HL-60 (cell line): ENCODE data around the gene STK24.

ENCODE experiments used
- DNase-seq, 2 experiments: peaks; one replicate each; pipeline ENCODE4 v3.0.0-alpha.2; 2010 to 2020; ENCODE audit warnings: low read depth in 1 of 2, low spot score in 1 of 2
- H3K27ac ChIP-seq: fragments of 250-450 bp; sonication (Bioruptor Pico); replicated peaks from 2 replicates; pipeline ENCODE4 v1.5.1; 2020; ENCODE audit warnings: mild to moderate bottlenecking, moderate library complexity
- H3K27me3 ChIP-seq: fragments of 250-450 bp; sonication (Bioruptor Pico); 2 replicates; pipeline ENCODE4 v1.5.1; 2021; ENCODE audit warnings: mild to moderate bottlenecking, moderate library complexity; ENCODE audit not compliant: insufficient read depth, poor library complexity, severe bottlenecking
- H3K4me3 ChIP-seq: replicated peaks from 2 replicates; pipeline ENCODE4 v1.5.1; 2011; ENCODE audit warnings: mild to moderate bottlenecking, control low read depth, low read length; ENCODE audit not compliant: insufficient read depth
- CTCF ChIP-seq: IDR thresholded peaks from one replicate; pipeline ENCODE4 v1.5.1; 2011; ENCODE audit warnings: low read length, control low read depth, inconsistent platforms; ENCODE audit not compliant: insufficient read depth
- GABPA ChIP-seq: IDR thresholded peaks from 2 replicates; pipeline ENCODE4 v1.6.1; 2012; ENCODE audit warnings: low read depth
- POLR2AphosphoS5 ChIP-seq: IDR thresholded peaks from 2 replicates; pipeline ENCODE4 v1.6.1; 2012; ENCODE audit warnings: low read depth
- REST ChIP-seq: IDR thresholded peaks from 2 replicates; pipeline ENCODE4 v1.6.1; 2012; ENCODE audit warnings: low read depth; ENCODE audit not compliant: insufficient replicate concordance
- SPI1 ChIP-seq: IDR thresholded peaks from 2 replicates; pipeline ENCODE4 v1.6.1; 2012; ENCODE audit warnings: low read depth, mild to moderate bottlenecking, borderline replicate concordance

STK24 gene

GRCh38 chr13:98398581-98398980 lies 178.3 kb downstream of the STK24 start:
- TF ChIP-seq CTCF (no peak), SPI1 (no peak), REST (no peak), GABPA (no peak), POLR2AphosphoS5 (no peak)
- Histone ChIP-seq H3K4me3 (no peak overlapping the region), H3K27ac (no peak overlapping the region), H3K27me3 (peaks cover 3% of the 10 kb centered on the region)
- DNase-seq: no peak

GRCh38 chr13:98397861-98398260 lies 179.0 kb downstream of the STK24 start:
- peaks cover 3% of the 10 kb centered on the region for H3K27me3 ChIP-seq
- no peak for TF ChIP-seq POLR2AphosphoS5
- TF ChIP-seq GABPA: no peak
- no peak for TF ChIP-seq SPI1
- no peak overlapping the region for H3K27ac ChIP-seq
- DNase-seq: no peak
- H3K4me3 ChIP-seq: no peak overlapping the region

- H3K4me3 ChIP-seq: no peak overlapping the region
- H3K27me3 ChIP-seq: peaks cover 3% of the 10 kb centered on the region
- no peak for DNase-seq
- TF ChIP-seq SPI1 (no peak), CTCF (no peak), POLR2AphosphoS5 (no peak), REST (no peak), GABPA (no peak)
- H3K27ac ChIP-seq: no peak overlapping the region
Measured at GRCh38 chr13:98397221-98397620, 179.7 kb downstream of the STK24 start.

- no peak for TF ChIP-seq GABPA
- no peak for TF ChIP-seq POLR2AphosphoS5
- no peak for TF ChIP-seq REST
- no peak for TF ChIP-seq CTCF
- no peak for TF ChIP-seq SPI1
- H3K27me3 ChIP-seq: peaks cover 4% of the 10 kb centered on the region
- no peak for DNase-seq
Measured at GRCh38 chr13:98396071-98396710, 180.7 kb downstream of the STK24 start.

More at GRCh38 chr13:98396071-98396710, 180.7 kb downstream of the STK24 start:
- H3K4me3 ChIP-seq: no peak overlapping the region
- H3K27ac ChIP-seq: no peak overlapping the region
